Heart right ventricle (tissue), 16 donors: ENCODE data around the gene MYH15. TPM values are rescaled to one million over a fixed set of nuclear protein-coding genes. Genes with fewer than 3 reads are reported as not detected.
"Not testable (repeated sequence)": the region's sequence is repeated elsewhere in the genome, so short reads cannot be mapped to it uniquely, and the experiment has no call there.

Experiments
- ATAC-seq, 8 donors: fragments of 200-7000 bp; cut with Tn5 transposase; one replicate each; pipeline ENCODE4 v1.9.1; 2020; ENCODE audit warnings: mild to moderate bottlenecking in 8 of 8, moderate library complexity in 8 of 8, moderate number of reproducible peaks in 1 of 8
- DNase-seq, 2 donors: peaks; one replicate each; pipeline ENCODE4 v3.0.0-alpha.2; 2020
- H3K27ac ChIP-seq, 10 donors: fragments of 200-600 bp; sonication (generic) in 2 of 10; one replicate each; pipeline versions ENCODE4 v1.5.0 to v1.8.0; 2020 to 2022; ENCODE audit warnings: mild to moderate bottlenecking in 3 of 10
- H3K27me3 ChIP-seq, 7 donors: fragments of 200-600 bp; one replicate each; pipeline ENCODE4 v1.8.0; 2021 to 2022; ENCODE audit warnings: mild to moderate bottlenecking in 2 of 7
- H3K36me3 ChIP-seq, 9 donors: fragments of 200-600 bp; sonication (generic) in 1 of 9; one replicate each; pipeline versions ENCODE4 v1.5.0 to v1.8.0; 2020 to 2022; ENCODE audit warnings: mild to moderate bottlenecking in 2 of 9
- H3K4me1 ChIP-seq, 9 donors: fragments of 200-600 bp; sonication (generic) in 1 of 9; one replicate each; pipeline versions ENCODE4 v1.5.0 to v1.8.0; 2020 to 2022; ENCODE audit warnings: mild to moderate bottlenecking in 4 of 9
- H3K4me3 ChIP-seq, 10 donors: fragments of 200-600 bp; sonication (generic) in 2 of 10; one replicate each; pipeline versions ENCODE4 v1.5.0 to v1.8.0; 2020 to 2022; ENCODE audit warnings: mild to moderate bottlenecking in 7 of 10, moderate library complexity in 2 of 10
- H3K9me3 ChIP-seq, 11 donors: fragments of 200-600 bp in 10 of 11; sonication (generic) in 2 of 11; one replicate each; pipeline versions ENCODE4 v1.5.0 to v1.8.0; 2013 to 2022; ENCODE audit warnings: mild to moderate bottlenecking in 2 of 11, control low read depth in 1 of 11, moderate library complexity in 1 of 11
- WGBS, 2 donors: extraction: QIAGEN DNeasy Blood & Tissue Kit; methylation state at CpG; one replicate each; pipeline ENCODE4 v1.1.7; 2013; ENCODE audit warnings: inconsistent platforms in 1 of 2; 5-methylcytosine and 5-hydroxymethylcytosine counted together
- intact Hi-C, 10 donors: fragments of 100-400 bp; cut with DNase I; formaldehyde crosslinking; loops; one replicate each; pipeline versions ENCODE4 v1.11.1 to v1.14.2; 2022
- polyA plus RNA-seq, 2 donors: library from polyadenylated mRNA; stranded (reverse); fragments of 200-250 nt; gene quantifications; one replicate each; pipeline ENCODE4 v1.2.3, GENCODE V29; 2013
- total RNA-seq, 10 donors: library from RNA; stranded (reverse); fragmentation: NEBNext Ultra II Directional in 3 of 10; extraction: Animal tissue kit (Norgen Biotek cat#: 25700) in 3 of 10; gene quantifications; one replicate each; pipeline versions ENCODE4 v1.2.1 to v1.2.4, GENCODE V29; 2021 to 2023
- TF ChIP-seq, protein P1 (sequence below), 9 donors: fragments of 200-600 bp; sonication (generic) in 2 of 9; IDR thresholded peaks; one replicate each; pipeline versions ENCODE4 v1.5.0 to v1.8.0; 2021 to 2022; ENCODE audit warnings: antibody characterized with exemption in 9 of 9, mild to moderate bottlenecking in 5 of 9, moderate library complexity in 1 of 9
- donor health status: Arrhythmogenic right ventricular cardiomyopathy.
- donor health status: ischemic (EF 13 %, LVEDD 7.1; RV severe dilation, severe dysfunction).
- donor health status: healthy with polysubstance abuse.
- donor health status: DM: no; HTN: yes; CAD: no.
- donor health status: DM: no; HTN: no; CAD: no.
- donor health status: ischemic (EF 25% LVEDD 6.9; RV normal size, moderate dysfunction).
- donor health status: ischemic (EF 25% LVEDD 5.7; RV mildly dilated, moderate dysfunction).
- donor health status: healthy.
- donor health status: DM: yes; HTN: yes; CAD: no.
- donor health status: Ischemic cardiomyopathy.
- donor health status: ischemic (EF 35%, LVEDD 5.7; RV mildly dilated, moderate dysfunction).
- donor health status: nonischemic (EF 11% LVEDD 7.7; RV severe dilation, severe dysfunction).
- donor health status: DM: yes; HTN: yes; CAD: no.
- donor health status: PGD.
- donor health status: ischemic (EF 29% LVEDD 5.4; RV normal size, mild dysfunction).
- donor health status: nonischemic (EF 23%, LVEDD 6.1; RV moderate dilation, normal function).

Gene MYH15
- total and polyA plus RNA-seq, 12 donors = 0.12 to 1.1 (median 0.26) TPM

DNA sequence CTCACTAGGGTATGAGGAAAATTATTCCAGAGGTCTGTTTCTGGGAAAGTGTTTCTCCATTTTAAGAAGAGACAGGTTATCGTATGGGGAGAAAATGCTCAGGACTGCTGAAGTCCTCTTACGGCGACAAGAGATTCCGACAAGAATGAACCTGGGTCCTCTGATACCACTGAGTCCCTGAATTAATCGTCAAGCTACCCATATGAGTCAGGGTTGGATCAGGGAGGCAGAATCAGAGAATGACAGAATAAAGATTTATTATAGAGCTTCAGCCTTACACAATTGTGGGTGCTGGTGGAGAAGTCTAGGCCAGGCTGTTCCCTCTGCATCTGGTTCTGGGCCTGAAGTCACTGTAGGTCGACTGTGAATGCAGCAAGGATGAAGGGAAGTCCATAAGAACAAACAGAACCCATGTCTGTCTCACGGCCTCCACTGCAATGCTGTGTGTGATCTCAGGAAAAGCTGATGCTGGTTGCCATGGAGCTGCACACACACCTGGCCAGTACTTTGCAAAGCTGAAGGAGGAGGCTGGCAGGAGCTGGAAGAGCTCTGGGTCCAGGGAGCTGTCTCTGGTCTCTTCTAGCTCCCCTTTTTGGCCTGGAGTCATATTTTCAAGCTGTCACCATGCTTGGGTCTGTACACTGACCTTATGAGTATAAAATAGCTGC is 130.1 kb downstream of the MYH15 start:
- TF ChIP-seq, protein P1, sequence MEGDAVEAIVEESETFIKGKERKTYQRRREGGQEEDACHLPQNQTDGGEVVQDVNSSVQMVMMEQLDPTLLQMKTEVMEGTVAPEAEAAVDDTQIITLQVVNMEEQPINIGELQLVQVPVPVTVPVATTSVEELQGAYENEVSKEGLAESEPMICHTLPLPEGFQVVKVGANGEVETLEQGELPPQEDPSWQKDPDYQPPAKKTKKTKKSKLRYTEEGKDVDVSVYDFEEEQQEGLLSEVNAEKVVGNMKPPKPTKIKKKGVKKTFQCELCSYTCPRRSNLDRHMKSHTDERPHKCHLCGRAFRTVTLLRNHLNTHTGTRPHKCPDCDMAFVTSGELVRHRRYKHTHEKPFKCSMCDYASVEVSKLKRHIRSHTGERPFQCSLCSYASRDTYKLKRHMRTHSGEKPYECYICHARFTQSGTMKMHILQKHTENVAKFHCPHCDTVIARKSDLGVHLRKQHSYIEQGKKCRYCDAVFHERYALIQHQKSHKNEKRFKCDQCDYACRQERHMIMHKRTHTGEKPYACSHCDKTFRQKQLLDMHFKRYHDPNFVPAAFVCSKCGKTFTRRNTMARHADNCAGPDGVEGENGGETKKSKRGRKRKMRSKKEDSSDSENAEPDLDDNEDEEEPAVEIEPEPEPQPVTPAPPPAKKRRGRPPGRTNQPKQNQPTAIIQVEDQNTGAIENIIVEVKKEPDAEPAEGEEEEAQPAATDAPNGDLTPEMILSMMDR (IDR thresholded peaks at IDR 0.05) = no peak
- Histone ChIP-seq H3K4me3 (no peak overlapping the region), H3K36me3 (no peaks in the 10 kb centered on the region), H3K27me3 (no peaks in the 10 kb centered on the region), H3K9me3 (no peaks in the 10 kb centered on the region), H3K27ac (no peak overlapping the region), H3K4me1 (no peaks in the 10 kb centered on the region)
- WGBS, 2 donors = 90 to 91% methylated on average over 7 of the region's 7 CpGs
- no peak for DNase-seq
- no peak for ATAC-seq
- intact Hi-C loops = no loop called here

DNA sequence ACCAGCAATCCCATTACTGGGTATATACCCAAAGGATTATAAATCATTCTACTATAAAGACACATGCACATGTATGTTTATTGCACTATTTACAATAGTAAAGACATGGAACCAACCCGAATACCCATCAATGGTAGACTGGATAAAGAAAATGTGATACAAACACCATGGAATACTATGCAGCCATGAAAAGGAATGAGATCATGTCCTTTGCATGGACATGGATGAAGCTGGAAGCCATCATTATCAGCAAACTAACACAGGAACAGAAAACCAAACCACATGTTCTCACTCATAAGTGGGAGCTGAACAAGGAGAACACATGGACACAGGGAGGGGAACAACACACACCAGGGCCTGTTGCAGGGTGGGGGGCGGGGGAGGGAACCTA is 131.4 kb downstream of the MYH15 start:
- H3K9me3 ChIP-seq, H3K36me3 ChIP-seq, ATAC-seq, intact Hi-C loops, DNase-seq, H3K27ac ChIP-seq, H3K27me3 ChIP-seq, H3K4me3 ChIP-seq, H3K4me1 ChIP-seq: not testable (repeated sequence)
- 83 to 91% methylated on average over 2 of the region's 2 CpGs for WGBS, 2 donors

DNA sequence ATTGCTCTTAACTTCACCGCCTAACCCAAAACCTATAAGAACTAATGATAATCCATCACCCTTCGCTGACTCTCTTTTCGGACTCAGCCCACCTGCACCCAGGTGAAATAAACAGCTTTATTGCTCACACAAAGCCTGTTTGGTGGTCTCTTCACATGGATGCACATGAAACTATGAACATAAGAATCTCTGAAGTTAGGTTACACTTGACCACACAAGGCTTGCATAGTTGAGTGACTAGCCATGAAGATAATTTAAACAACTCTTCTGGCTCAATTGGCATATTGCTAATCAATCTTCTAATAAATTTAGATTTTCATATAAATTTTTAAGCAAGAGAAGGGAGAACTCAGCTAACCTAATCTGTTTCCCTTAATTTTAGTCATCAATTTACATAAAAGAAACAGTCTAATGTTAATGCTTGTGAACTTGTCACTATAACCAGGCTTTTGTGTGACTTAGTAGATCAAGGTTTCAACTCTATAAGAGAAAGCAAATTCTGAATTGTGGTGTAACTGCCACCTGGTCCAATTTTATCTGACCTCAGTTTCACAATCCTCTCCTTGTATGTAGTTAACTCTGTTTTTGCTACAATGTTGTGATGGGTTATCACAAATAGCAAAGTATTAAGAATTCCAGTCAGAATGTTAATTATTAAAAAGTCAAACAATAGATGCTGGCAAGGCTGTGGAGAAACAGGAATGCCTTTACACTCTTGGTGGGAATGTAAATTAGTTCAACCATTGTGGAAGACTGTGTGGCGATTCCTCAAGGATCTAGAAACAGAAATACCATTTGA is 132.0 kb downstream of the MYH15 start:
- intact Hi-C loops = no loop called here

DNA sequence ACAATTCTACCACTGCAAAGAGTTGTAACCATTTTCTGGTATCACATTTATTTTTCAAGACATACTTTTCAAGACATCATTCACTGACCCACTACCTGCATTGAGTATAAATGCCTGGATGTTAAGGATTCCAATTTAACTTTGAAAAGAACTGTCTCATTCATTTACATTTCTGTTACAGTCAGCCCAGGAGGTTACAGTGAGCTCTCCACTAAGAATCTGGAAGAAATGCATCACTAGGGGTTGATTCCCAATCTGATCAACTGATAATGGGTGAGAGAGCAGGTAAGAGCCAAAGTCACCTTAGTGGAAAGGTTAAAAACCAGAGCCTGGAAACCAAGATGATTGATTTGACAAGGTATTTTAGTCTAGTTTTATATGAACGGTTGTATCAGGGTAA is 133.0 kb downstream of the MYH15 start:
- Histone ChIP-seq H3K4me3 (no peak overlapping the region), H3K9me3 (no peaks in the 10 kb centered on the region), H3K27me3 (no peaks in the 10 kb centered on the region), H3K4me1 (no peaks in the 10 kb centered on the region), H3K27ac (no peak overlapping the region), H3K36me3 (no peaks in the 10 kb centered on the region)
- intact Hi-C loops = no loop called here
- DNase-seq (no peak), ATAC-seq (no peak)
- TF ChIP-seq, protein P1 (IDR thresholded peaks at IDR 0.05) = no peak
- 76 to 86% methylated on average over 1 of the region's 1 CpG for WGBS, 2 donors

More for the DNA sequence above, 132.0 kb downstream of the MYH15 start:
- 93 to 96% methylated on average over 4 of the region's 4 CpGs for WGBS, 2 donors
- ATAC-seq (no peak), DNase-seq (no peak)
- Histone ChIP-seq H3K4me3 (no peak overlapping the region), H3K4me1 (no peaks in the 10 kb centered on the region), H3K27ac (no peak overlapping the region), H3K27me3 (no peaks in the 10 kb centered on the region), H3K9me3 (no peaks in the 10 kb centered on the region), H3K36me3 (no peaks in the 10 kb centered on the region)
- TF ChIP-seq, protein P1 (IDR thresholded peaks at IDR 0.05) = no peak

DNA sequence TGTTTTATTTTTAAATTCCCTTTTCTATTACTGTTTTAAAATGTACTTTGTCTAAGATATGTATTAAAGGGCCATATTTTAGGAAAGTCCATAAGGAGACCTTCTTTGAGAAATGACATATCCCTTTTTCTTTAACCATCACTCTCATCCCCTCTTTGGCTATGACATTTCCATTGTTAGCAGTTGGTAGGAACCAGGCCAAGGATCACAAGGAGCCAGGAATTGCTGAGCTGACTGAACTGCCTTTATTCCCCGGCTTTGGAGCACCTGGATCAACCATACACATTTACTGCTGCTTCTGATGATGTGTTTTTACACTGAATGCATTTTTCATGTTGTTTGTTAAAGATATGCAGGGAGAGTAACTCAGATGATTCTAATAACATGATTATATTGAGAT is 134.4 kb downstream of the MYH15 start:
- H3K36me3 ChIP-seq = no peaks in the 10 kb centered on the region
- no peaks in the 10 kb centered on the region for H3K27me3 ChIP-seq
- H3K9me3 ChIP-seq = no peaks in the 10 kb centered on the region
- 0% methylated on average over 1 of the region's 1 CpG for WGBS, 2 donors
- no peak overlapping the region for H3K4me3 ChIP-seq
- TF ChIP-seq, protein P1 (IDR thresholded peaks at IDR 0.05) = no peak
- no peaks in the 10 kb centered on the region for H3K4me1 ChIP-seq
- DNase-seq (no peak), ATAC-seq (no peak)
- intact Hi-C loops = no loop called here
- H3K27ac ChIP-seq = no peak overlapping the region
